ENCODE data around the gene HMCN1. TPM values are rescaled to one million over a fixed set of nuclear protein-coding genes. Genes with fewer than 3 reads are reported as not detected.
A peak's percentile ranks its signal among the peaks of the same experiment; 100 is the strongest.

HMCN1 gene
- total RNA-seq, 1 experiment from 2014 or later, result 0.31 TPM

DNA sequence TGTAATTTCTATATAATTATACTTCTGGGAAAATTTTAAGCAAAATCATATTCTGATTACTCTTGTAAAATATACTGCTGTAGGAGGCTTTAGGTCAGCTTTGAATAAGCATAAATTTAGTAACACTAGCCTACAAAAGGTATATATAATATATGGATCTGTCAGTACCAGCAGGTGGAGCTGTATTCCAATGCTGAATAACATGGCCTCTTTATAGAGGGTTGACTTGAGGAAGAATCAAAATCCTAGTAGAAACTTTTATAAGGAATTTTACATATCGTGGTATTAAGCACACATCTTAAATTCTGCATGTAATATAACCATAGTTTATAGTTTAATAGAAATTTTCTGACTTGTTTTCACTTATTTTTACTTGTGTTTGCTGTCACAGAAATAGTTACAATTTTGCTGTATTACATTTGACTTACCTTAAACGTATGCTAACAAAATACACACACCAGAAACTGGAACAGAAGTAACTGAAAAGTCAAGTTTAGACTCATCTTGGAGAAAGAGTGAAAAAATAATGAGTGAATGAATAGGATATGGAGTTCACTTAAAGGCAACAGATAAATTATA is 79.3 kb downstream of the HMCN1 start:
- 0 out of 2 replicates have a peak, but pooled peaks cover 4% of the 10 kb centered on the region for H3K9me2 ChIP-seq (ENCODE audit: insufficient read depth)
- no peak overlapping the region for H3K4me3 ChIP-seq
- ChIA-PET POLR2A (ENCODE audit: unreplicated experiment) (no interaction called here), CTCF (interaction anchor here (0.6 to 1.1 kb wide), 2 partner anchors 43 to 339 kb away, joined by 3 read pairs; no protein-coding TSS in a partner anchor)
- BruUV-seq (replicated peaks), result no TSS peak
- H3K9me3 ChIP-seq (ENCODE audit: insufficient read depth, low read depth), result no peaks in the 10 kb centered on the region
- no peak overlapping the region for H3K4me2 ChIP-seq
- intact Hi-C loops (cut with micrococcal nuclease; ENCODE audit: unreplicated experiment), result loop anchor here (1.0 to 5.0 kb wide), 3 partner anchors 91 to 399 kb away; no protein-coding TSS in a partner anchor
- DNase-seq, result peak in 1 of 2 experiments; percentile 50
- H4K20me1 ChIP-seq (ENCODE audit: insufficient read depth), result no peaks in the 10 kb centered on the region
- H3K27ac ChIP-seq, result no peak overlapping the region
- H3K27me3 ChIP-seq (ENCODE audit: insufficient read depth, low read depth), result no peaks in the 10 kb centered on the region
- H2AFZ ChIP-seq, result no peak overlapping the region
- no peaks in the 10 kb centered on the region for H3K79me2 ChIP-seq (ENCODE audit: low read depth)
- no peaks in the 10 kb centered on the region for H3K36me3 ChIP-seq (ENCODE audit: low read depth)
- no peaks in the 10 kb centered on the region for H3F3A ChIP-seq (ENCODE audit: insufficient read depth, low read depth)
- H3K4me1 ChIP-seq (replicated peaks; ENCODE audit: insufficient read depth), result no peaks in the 10 kb centered on the region
- no peak for TF ChIP-seq EZH2 (IDR thresholded peaks at IDR 0.05; ENCODE audit: low read depth)
- TF ChIP-seq, protein P1, sequence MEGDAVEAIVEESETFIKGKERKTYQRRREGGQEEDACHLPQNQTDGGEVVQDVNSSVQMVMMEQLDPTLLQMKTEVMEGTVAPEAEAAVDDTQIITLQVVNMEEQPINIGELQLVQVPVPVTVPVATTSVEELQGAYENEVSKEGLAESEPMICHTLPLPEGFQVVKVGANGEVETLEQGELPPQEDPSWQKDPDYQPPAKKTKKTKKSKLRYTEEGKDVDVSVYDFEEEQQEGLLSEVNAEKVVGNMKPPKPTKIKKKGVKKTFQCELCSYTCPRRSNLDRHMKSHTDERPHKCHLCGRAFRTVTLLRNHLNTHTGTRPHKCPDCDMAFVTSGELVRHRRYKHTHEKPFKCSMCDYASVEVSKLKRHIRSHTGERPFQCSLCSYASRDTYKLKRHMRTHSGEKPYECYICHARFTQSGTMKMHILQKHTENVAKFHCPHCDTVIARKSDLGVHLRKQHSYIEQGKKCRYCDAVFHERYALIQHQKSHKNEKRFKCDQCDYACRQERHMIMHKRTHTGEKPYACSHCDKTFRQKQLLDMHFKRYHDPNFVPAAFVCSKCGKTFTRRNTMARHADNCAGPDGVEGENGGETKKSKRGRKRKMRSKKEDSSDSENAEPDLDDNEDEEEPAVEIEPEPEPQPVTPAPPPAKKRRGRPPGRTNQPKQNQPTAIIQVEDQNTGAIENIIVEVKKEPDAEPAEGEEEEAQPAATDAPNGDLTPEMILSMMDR (conservative IDR thresholded peaks at IDR 0.05), result peak; percentile 85

- H3K27ac ChIP-seq, result no peak overlapping the region
- no peaks in the 10 kb centered on the region for H3K9me3 ChIP-seq (ENCODE audit: insufficient read depth, low read depth)
- no peaks in the 10 kb centered on the region for H3K4me1 ChIP-seq (replicated peaks; ENCODE audit: insufficient read depth)
- no peaks in the 10 kb centered on the region for H4K20me1 ChIP-seq (ENCODE audit: insufficient read depth)
- ChIA-PET POLR2A (ENCODE audit: unreplicated experiment) (no interaction called here), CTCF (no interaction called here)
- H3K4me3 ChIP-seq, result no peak overlapping the region
- no peak for DNase-seq
- BruUV-seq (replicated peaks), result no TSS peak
- no peaks in the 10 kb centered on the region for H3F3A ChIP-seq (ENCODE audit: insufficient read depth, low read depth)
- H2AFZ ChIP-seq, result no peak overlapping the region
- intact Hi-C loops (cut with micrococcal nuclease; ENCODE audit: unreplicated experiment), result no loop called here
- H3K36me3 ChIP-seq (ENCODE audit: low read depth), result no peaks in the 10 kb centered on the region
- 0 out of 2 replicates have a peak, but pooled peaks cover 4% of the 10 kb centered on the region for H3K9me2 ChIP-seq (ENCODE audit: insufficient read depth)
- H3K79me2 ChIP-seq (ENCODE audit: low read depth), result no peaks in the 10 kb centered on the region
- H3K27me3 ChIP-seq (ENCODE audit: insufficient read depth, low read depth), result no peaks in the 10 kb centered on the region
- H3K4me2 ChIP-seq, result no peak overlapping the region
- TF ChIP-seq, protein P1 (conservative IDR thresholded peaks at IDR 0.05), result no peak
- TF ChIP-seq EZH2 (IDR thresholded peaks at IDR 0.05; ENCODE audit: low read depth), result no peak
These were observed 82.3 kb downstream of the HMCN1 start for GRCh38 chr1:185816460-185816859.

- H2AFZ ChIP-seq, result no peak overlapping the region
- H3F3A ChIP-seq (ENCODE audit: insufficient read depth, low read depth), result no peaks in the 10 kb centered on the region
- no peak for DNase-seq
- no peak overlapping the region for H3K4me2 ChIP-seq
- ChIA-PET CTCF (interaction anchor here (0.5 kb wide), 1 partner anchor 73 kb away, joined by 3 read pairs; no protein-coding TSS in a partner anchor), POLR2A (ENCODE audit: unreplicated experiment) (no interaction called here)
- H3K9me2 ChIP-seq (ENCODE audit: insufficient read depth), result 0 out of 2 replicates have a peak, but pooled peaks cover 4% of the 10 kb centered on the region
- H3K79me2 ChIP-seq (ENCODE audit: low read depth), result no peaks in the 10 kb centered on the region
- H3K36me3 ChIP-seq (ENCODE audit: low read depth), result no peaks in the 10 kb centered on the region
- intact Hi-C loops (cut with micrococcal nuclease; ENCODE audit: unreplicated experiment), result no loop called here
- no TSS peak for BruUV-seq (replicated peaks)
- H4K20me1 ChIP-seq (ENCODE audit: insufficient read depth), result no peaks in the 10 kb centered on the region
- no peak overlapping the region for H3K27ac ChIP-seq
- no peak overlapping the region for H3K4me3 ChIP-seq
- peaks cover 3% of the 10 kb centered on the region for H3K9me3 ChIP-seq (ENCODE audit: insufficient read depth, low read depth)
- 0 out of 2 replicates have a peak, but pooled peaks cover 5% of the 10 kb centered on the region for H3K4me1 ChIP-seq (replicated peaks; ENCODE audit: insufficient read depth)
- TF ChIP-seq, protein P1 (conservative IDR thresholded peaks at IDR 0.05), result no peak
- TF ChIP-seq EZH2 (IDR thresholded peaks at IDR 0.05; ENCODE audit: low read depth), result no peak
- no peaks in the 10 kb centered on the region for H3K27me3 ChIP-seq (ENCODE audit: insufficient read depth, low read depth)
These were observed 85.6 kb downstream of the HMCN1 start for GRCh38 chr1:185819798-185820197.
